ENCODE results near the gene MROH9. TPM values are rescaled to one million over a fixed set of nuclear protein-coding genes. Genes with fewer than 3 reads are reported as not detected.

MROH9 gene
- polyA plus RNA-seq, 1 of the 3 experiments (the other 2 are of a cell fraction), result 0.26 TPM

- H3K79me2 ChIP-seq (ENCODE audit: insufficient read depth), result no peaks in the 10 kb centered on the region
- H3K4me2 ChIP-seq, result no peak overlapping the region
- TF ChIP-seq USF1 (IDR thresholded peaks at IDR 0.05; ENCODE audit: borderline replicate concordance, low read depth) (no peak), CTCF (IDR thresholded peaks at IDR 0.05) (no peak), FOXM1 (IDR thresholded peaks at IDR 0.05; ENCODE audit: low read depth) (no peak), PBX3 (IDR thresholded peaks at IDR 0.05) (no peak)
- no peaks in the 10 kb centered on the region for H3K9me2 ChIP-seq
- H3F3A ChIP-seq (replicated peaks; ENCODE audit: insufficient read depth), result no peaks in the 10 kb centered on the region
- no peaks in the 10 kb centered on the region for H3K36me3 ChIP-seq (replicated peaks in 1 of 2; ENCODE audit: control insufficient read depth in 1 of 2, insufficient read depth in 2 of 2, low read length in 1 of 2)
- no peak for DNase-seq
- no peaks in the 10 kb centered on the region for H3K9me3 ChIP-seq
- no peak overlapping the region for H2AFZ ChIP-seq (ENCODE audit: low read depth)
- no peak overlapping the region for H3K27ac ChIP-seq (ENCODE audit: low read depth in 2 of 2, low read length in 1 of 2)
- ChIA-PET POLR2A (no interaction called here), CTCF (no interaction called here)
- no peaks in the 10 kb centered on the region; a peak in 1 of 4 replicates for H3K4me1 ChIP-seq (ENCODE audit: control insufficient read depth in 1 of 2, insufficient read depth in 2 of 2, low read depth in 1 of 2, low read length in 1 of 2)
- no peaks in the 10 kb centered on the region for H4K20me1 ChIP-seq (ENCODE audit: insufficient read depth)
- no peak overlapping the region for H3K9ac ChIP-seq
- WGBS (ENCODE audit: low lambda C conversion rate), result 12% methylated on average over 14 of the region's 14 CpGs
- H3K4me3 ChIP-seq (ENCODE audit: low read depth in 2 of 2, low read length in 1 of 2), result no peak overlapping the region
- peaks cover 4% of the 10 kb centered on the region; the same call in 1 of the 2 replicates for H3K27me3 ChIP-seq (ENCODE audit: insufficient read depth)
Observed at GRCh38 chr1:171032822-171033702, 97.7 kb downstream of the MROH9 start.

- H3F3A ChIP-seq (replicated peaks; ENCODE audit: insufficient read depth), result no peaks in the 10 kb centered on the region
- no peaks in the 10 kb centered on the region for H3K79me2 ChIP-seq (ENCODE audit: insufficient read depth)
- TF ChIP-seq TEAD4 (IDR thresholded peaks at IDR 0.05; ENCODE audit: borderline replicate concordance, insufficient read depth) (no peak), YY1 (IDR thresholded peaks at IDR 0.05; ENCODE audit: low read depth) (no peak)
- no peak overlapping the region for H2AFZ ChIP-seq (ENCODE audit: low read depth)
- H3K4me3 ChIP-seq (ENCODE audit: low read depth in 2 of 2, low read length in 1 of 2), result no peak overlapping the region
- H4K20me1 ChIP-seq (ENCODE audit: insufficient read depth), result no peaks in the 10 kb centered on the region
- POLR2A ChIA-PET, result no interaction called here
- CTCF ChIA-PET, result no interaction called here
- H3K36me3 ChIP-seq (replicated peaks in 1 of 2; ENCODE audit: control insufficient read depth in 1 of 2, insufficient read depth in 2 of 2, low read length in 1 of 2), result no peaks in the 10 kb centered on the region
- 2% methylated on average over 1 of the region's 1 CpG for WGBS (ENCODE audit: low lambda C conversion rate)
- H3K27ac ChIP-seq (ENCODE audit: low read depth in 2 of 2, low read length in 1 of 2), result no peak overlapping the region
- no peak overlapping the region for H3K9ac ChIP-seq
- H3K9me2 ChIP-seq, result no peaks in the 10 kb centered on the region
- H3K4me1 ChIP-seq (ENCODE audit: control insufficient read depth in 1 of 2, insufficient read depth in 2 of 2, low read depth in 1 of 2, low read length in 1 of 2), result no peaks in the 10 kb centered on the region; a peak in 1 of 4 replicates
- H3K4me2 ChIP-seq, result no peak overlapping the region
- H3K27me3 ChIP-seq (ENCODE audit: insufficient read depth), result no peaks in the 10 kb centered on the region; the same call in 1 of the 2 replicates
- H3K9me3 ChIP-seq, result no peaks in the 10 kb centered on the region
- no peak for DNase-seq
Observed at GRCh38 chr1:171037626-171038025, 102.3 kb downstream of the MROH9 start.

All from SK-N-SH (cell line).